ENCODE data around the gene CHRM1.
A peak's percentile ranks its signal among the peaks of the same experiment; 100 is the strongest.

CHRM1 gene

GRCh38 chr11:62911137-62912130 lies 9.7 kb downstream of the CHRM1 start:
- Histone ChIP-seq H3K36me3 (ENCODE audit: control insufficient read depth, insufficient read depth, low read length) (no peaks in the 10 kb centered on the region), H3K4me3 (ENCODE audit: low read depth, low read length) (no peak overlapping the region), H3K79me2 (no peaks in the 10 kb centered on the region), H3K27ac (no peak overlapping the region), H3K9me3 (ENCODE audit: control insufficient read depth, low read length) (no peaks in the 10 kb centered on the region), H3K4me1 (peaks cover 17% of the 10 kb centered on the region), H3K27me3 (ENCODE audit: control insufficient read depth, insufficient read depth, low read length) (no peaks in the 10 kb centered on the region), H3K4me2 (ENCODE audit: low read length) (no peak overlapping the region), H3K9ac (no peak overlapping the region), H2AFZ (no peak overlapping the region)
- no peak for TF ChIP-seq CTCF (IDR thresholded peaks at IDR 0.05)

- Histone ChIP-seq H3K9ac (no peak overlapping the region), H3K4me2 (ENCODE audit: low read length) (no peak overlapping the region), H3K79me2 (no peaks in the 10 kb centered on the region), H2AFZ (no peak overlapping the region), H3K27ac (no peak overlapping the region), H3K27me3 (ENCODE audit: control insufficient read depth, insufficient read depth, low read length) (no peaks in the 10 kb centered on the region), H3K9me3 (ENCODE audit: control insufficient read depth, low read length) (no peaks in the 10 kb centered on the region), H3K4me3 (ENCODE audit: low read depth, low read length) (no peak overlapping the region), H3K4me1 (peaks cover 17% of the 10 kb centered on the region), H3K36me3 (ENCODE audit: control insufficient read depth, insufficient read depth, low read length) (no peaks in the 10 kb centered on the region)
- no peak for TF ChIP-seq CTCF (IDR thresholded peaks at IDR 0.05)
Observed at GRCh38 chr11:62910141-62910882, 10.9 kb downstream of the CHRM1 start.

GRCh38 chr11:62909107-62909894 lies 11.9 kb downstream of the CHRM1 start:
- H3K27me3 ChIP-seq (ENCODE audit: control insufficient read depth, insufficient read depth, low read length), result no peaks in the 10 kb centered on the region
- H2AFZ ChIP-seq, result peak overlapping the region; percentile 54
- H3K9ac ChIP-seq, result no peak overlapping the region
- peak overlapping the region; percentile 87 for H3K27ac ChIP-seq
- H3K4me3 ChIP-seq (ENCODE audit: low read depth, low read length), result no peak overlapping the region
- no peaks in the 10 kb centered on the region for H3K79me2 ChIP-seq
- H3K36me3 ChIP-seq (ENCODE audit: control insufficient read depth, insufficient read depth, low read length), result no peaks in the 10 kb centered on the region
- peak; percentile 37 for TF ChIP-seq CTCF (IDR thresholded peaks at IDR 0.05)
- peaks cover 17% of the 10 kb centered on the region for H3K4me1 ChIP-seq
- H3K4me2 ChIP-seq (ENCODE audit: low read length), result no peak overlapping the region
- no peaks in the 10 kb centered on the region for H3K9me3 ChIP-seq (ENCODE audit: control insufficient read depth, low read length)

- H3K4me2 ChIP-seq (ENCODE audit: low read length), result no peak overlapping the region
- H3K36me3 ChIP-seq (ENCODE audit: control insufficient read depth, insufficient read depth, low read length), result no peaks in the 10 kb centered on the region
- peak overlapping the region; percentile 87 for H3K27ac ChIP-seq
- peaks cover 17% of the 10 kb centered on the region for H3K4me1 ChIP-seq
- H3K9me3 ChIP-seq (ENCODE audit: control insufficient read depth, low read length), result no peaks in the 10 kb centered on the region
- H3K9ac ChIP-seq, result no peak overlapping the region
- H3K79me2 ChIP-seq, result no peaks in the 10 kb centered on the region
- no peak for TF ChIP-seq CTCF (IDR thresholded peaks at IDR 0.05)
- no peak overlapping the region for H3K4me3 ChIP-seq (ENCODE audit: low read depth, low read length)
- peak overlapping the region; percentile 54 for H2AFZ ChIP-seq
- H3K27me3 ChIP-seq (ENCODE audit: control insufficient read depth, insufficient read depth, low read length), result no peaks in the 10 kb centered on the region
Observed at GRCh38 chr11:62908468-62909072, 12.6 kb downstream of the CHRM1 start.
